ENCODE measurements around the gene DGKH. TPM values are rescaled to one million over a fixed set of nuclear protein-coding genes. Genes with fewer than 3 reads are reported as not detected.

Gene DGKH
- total and polyA plus RNA-seq, 2 of the 13 experiments (the other 11 are each of a cell fraction or from before 2014, with no cell fraction given) = 0.01 to 0.13 TPM

GRCh38 chr13:42054798-42055499, 6.5 kb downstream of the DGKH start:
- no peak for DNase-seq (ENCODE audit: low spot score)
- Histone ChIP-seq H3K9me3 (ENCODE audit: low read length) (no peaks in the 10 kb centered on the region), H3K4me3 (replicated peaks in 1 of 3; ENCODE audit: insufficient read depth in 1 of 3, low read depth in 2 of 3, low read length in 3 of 3) (no peak overlapping the region), H3K4me2 (ENCODE audit: low read depth, low read length) (no peak overlapping the region), H3K27ac (ENCODE audit: extremely low read length, insufficient read depth, low read length) (no peak overlapping the region), H3K4me1 (ENCODE audit: insufficient read depth, low read length) (peaks cover 1% of the 10 kb centered on the region; the same call in 1 of the 2 replicates), H3K27me3 (ENCODE audit: control insufficient read depth in 1 of 2, insufficient read depth in 2 of 2, low read length in 2 of 2) (peaks cover 0 to 7% of the 10 kb centered on the region in 2 experiments; a peak in 3 of 5 replicates), H3K79me2 (ENCODE audit: insufficient read depth, low read length) (no peaks in the 10 kb centered on the region), H3K9ac (ENCODE audit: insufficient read depth, low read depth, low read length) (no peak overlapping the region), H2AFZ (ENCODE audit: low read length) (no peak overlapping the region), H4K20me1 (ENCODE audit: insufficient read depth, low read length) (no peaks in the 10 kb centered on the region), H3K36me3 (replicated peaks in 1 of 2; ENCODE audit: control insufficient read depth in 1 of 2, insufficient read depth in 2 of 2, low read length in 2 of 2) (no peaks in the 10 kb centered on the region)
- no TSS peak for BruUV-seq (replicated peaks)
- POLR2A ChIA-PET = no interaction called here
- in situ Hi-C loops (cut with HindIII; ENCODE audit: extremely low pct_ligation_motif_present, low pct_unique_long_range_greater_than_20kb) = no loop called here
- WGBS (ENCODE audit: low lambda C conversion rate) = 49% methylated on average over 5 of the region's 5 CpGs
- ATAC-seq = no peak
- no peak for TF ChIP-seq IKZF4 (CRISPR knock-in tag; IDR thresholded peaks at IDR 0.05; ENCODE audit: borderline replicate concordance, low read depth, not compliant biosample characterization)
- no peak for TF ChIP-seq U2AF2 (IDR thresholded peaks at IDR 0.05; ENCODE audit: low read depth, low read length)
- no peak for TF ChIP-seq ZNF205 (CRISPR knock-in tag; IDR thresholded peaks at IDR 0.05)
- TF ChIP-seq RFXANK (CRISPR knock-in tag; IDR thresholded peaks at IDR 0.05) = no peak
- TF ChIP-seq GZF1 (CRISPR knock-in tag; IDR thresholded peaks at IDR 0.05) = no peak
- no peak for TF ChIP-seq ZFAT (CRISPR knock-in tag; conservative IDR thresholded peaks at IDR 0.05)
- no peak for TF ChIP-seq NFE2L2 (IDR thresholded peaks at IDR 0.05; ENCODE audit: low read length)
- no peak for TF ChIP-seq ZNF431 (CRISPR knock-in tag; IDR thresholded peaks at IDR 0.05; ENCODE audit: borderline replicate concordance, low read depth)
- no peak for TF ChIP-seq MATR3 (CRISPR knock-in tag; IDR thresholded peaks at IDR 0.05)
- no peak for TF ChIP-seq ZFP1 (CRISPR knock-in tag; IDR thresholded peaks at IDR 0.05)
- no peak for TF ChIP-seq SMAD9 (CRISPR knock-in tag; IDR thresholded peaks at IDR 0.05)
- TF ChIP-seq YEATS2 (CRISPR knock-in tag; IDR thresholded peaks at IDR 0.05; ENCODE audit: borderline replicate concordance) = no peak
- no peak for TF ChIP-seq JUNB (CRISPR knock-in tag; IDR thresholded peaks at IDR 0.05; ENCODE audit: borderline replicate concordance)
- TF ChIP-seq CREB1 (IDR thresholded peaks at IDR 0.05) = no peak
- TF ChIP-seq CREB1 (CRISPR knock-in tag; IDR thresholded peaks at IDR 0.05) = no peak
- no peak for FAIRE-seq
- intact Hi-C loops (cut with micrococcal nuclease; ENCODE audit: unreplicated experiment) = no loop called here
- CTCF ChIA-PET (ENCODE audit: low intra/inter-chr PET ratio, low total read pairs) = no interaction called here
